Brain microvascular endothelial cell (primary cell): ENCODE results near the gene NFKB1.
"Not testable (repeated sequence)": the region's sequence is repeated elsewhere in the genome, so short reads cannot be mapped to it uniquely, and the experiment has no call there.

Source experiments
- DNase-seq: peaks from one replicate; pipeline ENCODE4 v3.0.0-alpha.2; 2020
- H3K27ac ChIP-seq: fragments of 250-450 bp; sonication (Bioruptor Pico); 2 replicates; pipeline ENCODE4 v1.5.1; 2020; ENCODE audit warnings: mild to moderate bottlenecking, moderate library complexity
- H3K27me3 ChIP-seq: fragments of 250-450 bp; sonication (Bioruptor Pico); replicated peaks from 2 replicates; pipeline ENCODE4 v1.5.1; 2020; ENCODE audit warnings: mild to moderate bottlenecking
- H3K36me3 ChIP-seq: fragments of 250-450 bp; sonication (Bioruptor Pico); replicated peaks from 2 replicates; pipeline ENCODE4 v1.5.1; 2020; ENCODE audit warnings: mild to moderate bottlenecking
- H3K4me3 ChIP-seq: 2 replicates; pipeline ENCODE4 v1.5.1; 2011; ENCODE audit warnings: low read depth, mild to moderate bottlenecking, control low read depth, low read length, moderate library complexity
- in situ Hi-C: cut with HindIII; loops from 2 replicates; pipeline ENCODE4 v1.10.0; 2017; ENCODE audit warnings: low sequenced_read_pairs, low pct_ligation_motif_present
- TF ChIP-seq, protein P1 (sequence below): IDR thresholded peaks from 2 replicates; pipeline ENCODE4 v1.5.1; 2011; ENCODE audit warnings: low read depth, mild to moderate bottlenecking, moderate library complexity, low read length, control low read depth, inconsistent platforms; ENCODE audit errors: missing control alignments

The NFKB1 gene

DNA sequence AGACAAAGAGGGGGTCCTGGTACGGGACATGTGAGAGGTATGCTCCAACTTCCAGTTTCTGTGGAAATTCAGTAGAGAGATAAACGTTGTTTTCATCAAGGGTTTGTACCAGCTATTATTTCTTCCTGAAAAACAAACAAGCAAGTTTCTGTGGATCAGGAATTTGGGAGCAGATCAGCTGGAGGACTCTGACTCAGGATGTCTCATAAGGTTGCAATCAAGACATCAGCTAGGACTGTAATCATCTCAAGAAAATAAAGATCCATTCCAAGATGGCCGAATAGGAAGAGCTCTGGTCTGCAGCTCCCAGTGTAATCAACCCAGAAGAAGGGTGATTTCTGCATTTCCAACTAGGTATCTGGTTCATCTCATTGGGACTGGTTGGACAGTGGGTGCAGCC, 23.5 kb upstream of the NFKB1 start:
- TF ChIP-seq, protein P1, sequence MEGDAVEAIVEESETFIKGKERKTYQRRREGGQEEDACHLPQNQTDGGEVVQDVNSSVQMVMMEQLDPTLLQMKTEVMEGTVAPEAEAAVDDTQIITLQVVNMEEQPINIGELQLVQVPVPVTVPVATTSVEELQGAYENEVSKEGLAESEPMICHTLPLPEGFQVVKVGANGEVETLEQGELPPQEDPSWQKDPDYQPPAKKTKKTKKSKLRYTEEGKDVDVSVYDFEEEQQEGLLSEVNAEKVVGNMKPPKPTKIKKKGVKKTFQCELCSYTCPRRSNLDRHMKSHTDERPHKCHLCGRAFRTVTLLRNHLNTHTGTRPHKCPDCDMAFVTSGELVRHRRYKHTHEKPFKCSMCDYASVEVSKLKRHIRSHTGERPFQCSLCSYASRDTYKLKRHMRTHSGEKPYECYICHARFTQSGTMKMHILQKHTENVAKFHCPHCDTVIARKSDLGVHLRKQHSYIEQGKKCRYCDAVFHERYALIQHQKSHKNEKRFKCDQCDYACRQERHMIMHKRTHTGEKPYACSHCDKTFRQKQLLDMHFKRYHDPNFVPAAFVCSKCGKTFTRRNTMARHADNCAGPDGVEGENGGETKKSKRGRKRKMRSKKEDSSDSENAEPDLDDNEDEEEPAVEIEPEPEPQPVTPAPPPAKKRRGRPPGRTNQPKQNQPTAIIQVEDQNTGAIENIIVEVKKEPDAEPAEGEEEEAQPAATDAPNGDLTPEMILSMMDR: no peak
- no peaks in the 10 kb centered on the region for H3K27me3 ChIP-seq
- H3K4me3 ChIP-seq: no peak overlapping the region
- in situ Hi-C loops: no loop called here
- no peak for DNase-seq
- H3K36me3 ChIP-seq: no peaks in the 10 kb centered on the region
- H3K27ac ChIP-seq: no peak overlapping the region

GRCh38 chr4:102478186-102478585, 23.0 kb upstream of the NFKB1 start:
- Histone ChIP-seq H3K27me3 (no peaks in the 10 kb centered on the region), H3K36me3 (no peaks in the 10 kb centered on the region), H3K4me3 (no peak overlapping the region), H3K27ac (no peak overlapping the region)
- in situ Hi-C loops: no loop called here
- no peak for DNase-seq
- TF ChIP-seq, protein P1: no peak

GRCh38 chr4:102479832-102480231, 21.3 kb upstream of the NFKB1 start:
- in situ Hi-C loops, DNase-seq, H3K27ac ChIP-seq, H3K4me3 ChIP-seq, H3K27me3 ChIP-seq, H3K36me3 ChIP-seq: not testable (repeated sequence)

GRCh38 chr4:102483120-102483519, 18.0 kb upstream of the NFKB1 start:
- no peak overlapping the region for H3K27ac ChIP-seq

GRCh38 chr4:102483990-102484692, 17.0 kb upstream of the NFKB1 start:
- H3K4me3 ChIP-seq, H3K27me3 ChIP-seq, H3K27ac ChIP-seq, DNase-seq, in situ Hi-C loops, H3K36me3 ChIP-seq: not testable (repeated sequence)

More at GRCh38 chr4:102483120-102483519, 18.0 kb upstream of the NFKB1 start:
- DNase-seq: no peak
- H3K4me3 ChIP-seq: no peak overlapping the region
- no peaks in the 10 kb centered on the region for H3K36me3 ChIP-seq
- in situ Hi-C loops: no loop called here
- H3K27me3 ChIP-seq: no peaks in the 10 kb centered on the region
- TF ChIP-seq, protein P1: no peak

DNA sequence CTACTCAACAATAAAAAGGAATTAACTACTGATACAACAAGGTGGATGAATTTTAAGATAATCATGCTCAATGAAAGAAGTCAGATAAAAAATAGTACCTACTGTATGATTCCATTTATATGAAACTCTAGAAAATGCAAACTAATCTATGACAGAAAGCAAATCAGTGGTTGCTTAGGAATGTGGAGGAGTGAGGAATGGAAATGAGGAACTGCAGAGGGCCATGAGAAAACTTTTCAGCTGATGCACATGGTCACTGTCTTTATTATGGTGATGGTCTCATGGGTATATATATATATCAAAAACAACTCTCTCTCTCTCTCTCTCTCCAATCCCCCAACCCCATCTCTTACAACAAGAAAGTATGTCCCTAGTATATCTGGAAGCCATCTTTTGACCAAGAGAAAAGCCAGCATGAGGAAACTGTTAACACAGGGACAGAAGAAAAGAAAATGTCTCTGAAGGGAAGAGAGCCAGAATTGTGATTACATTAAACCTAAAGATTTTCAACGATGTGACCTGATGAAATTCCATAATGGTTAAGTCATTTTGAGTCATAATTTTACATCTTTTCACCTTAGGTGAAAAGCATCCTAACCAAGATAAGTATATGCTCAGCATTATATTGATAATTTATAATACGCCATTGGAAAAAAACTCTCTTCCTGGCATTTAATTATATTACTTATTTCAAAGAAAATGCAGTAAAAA, 8.5 kb upstream of the NFKB1 start:
- H3K27me3 ChIP-seq: no peaks in the 10 kb centered on the region
- in situ Hi-C loops: no loop called here
- TF ChIP-seq, protein P1: no peak
- H3K27ac ChIP-seq: no peak overlapping the region
- H3K4me3 ChIP-seq: no peak overlapping the region
- DNase-seq: no peak
- H3K36me3 ChIP-seq: no peaks in the 10 kb centered on the region
